Natural killer cell (primary cell): Measurements from ENCODE around the gene RNF13. TPM values are rescaled to one million over a fixed set of nuclear protein-coding genes. Genes with fewer than 3 reads are reported as not detected.
"Not testable (repeated sequence)": the region's sequence is repeated elsewhere in the genome, so short reads cannot be mapped to it uniquely, and the experiment has no call there.

Experiments
- ATAC-seq, 3 donors: fragments of 150-1000 bp in 2 of 3; fragments of 200-7000 bp in 1 of 3; cut with Tn5 transposase; 1 replicate in 1 of 3; 2 replicates in 2 of 3; pipeline ENCODE4 v1.10.0; 2021; ENCODE audit warnings: mild to moderate bottlenecking in 2 of 3, moderate library complexity in 2 of 3
- DNase-seq, 2 donors: peaks; one replicate each; pipeline versions ENCODE4 v3.0.0 to v3.0.0-alpha.2; 2013 to 2021; ENCODE audit warnings: mixed read lengths in 1 of 2
- H3K27ac ChIP-seq: one replicate; pipeline ENCODE4 v1.5.1; 2013; ENCODE audit warnings: mild to moderate bottlenecking, low read length
- H3K27me3 ChIP-seq: one replicate; pipeline ENCODE4 v1.6.1; 2013; ENCODE audit warnings: low read length; ENCODE audit not compliant: control insufficient read depth, insufficient read depth
- H3K36me3 ChIP-seq: one replicate; pipeline ENCODE4 v1.6.1; 2013; ENCODE audit warnings: low read length; ENCODE audit not compliant: control insufficient read depth, insufficient read depth
- H3K4me1 ChIP-seq: one replicate; pipeline ENCODE4 v1.6.1; 2013; ENCODE audit warnings: low read length; ENCODE audit not compliant: control insufficient read depth, insufficient read depth
- H3K4me3 ChIP-seq: one replicate; pipeline ENCODE4 v1.5.1; 2013; ENCODE audit warnings: low read length
- H3K9me3 ChIP-seq: one replicate; pipeline ENCODE4 v1.6.1; 2013; ENCODE audit warnings: low read length; ENCODE audit not compliant: control insufficient read depth, insufficient read depth
- H3K27ac Mint-ChIP-seq, 2 donors: one replicate each; pipeline ENCODE4 v1.8.0; 2022; ENCODE audit warnings: mild to moderate bottlenecking in 2 of 2, mixed read lengths in 2 of 2, moderate library complexity in 1 of 2
- H3K27me3 Mint-ChIP-seq, 2 donors: one replicate each; pipeline ENCODE4 v1.8.0; 2022; ENCODE audit warnings: low read depth in 2 of 2, mixed read lengths in 2 of 2
- H3K36me3 Mint-ChIP-seq: one replicate; pipeline ENCODE4 v1.8.0; 2022; ENCODE audit warnings: mixed read lengths
- H3K4me1 Mint-ChIP-seq, 2 donors: one replicate each; pipeline ENCODE4 v1.8.0; 2022; ENCODE audit warnings: mixed read lengths in 2 of 2
- H3K4me3 Mint-ChIP-seq: one replicate; pipeline ENCODE4 v1.8.0; 2022; ENCODE audit warnings: mild to moderate bottlenecking, moderate library complexity, mixed read lengths
- H3K9me3 Mint-ChIP-seq, 2 donors: one replicate each; pipeline ENCODE4 v1.8.0; 2022; ENCODE audit warnings: mixed read lengths in 2 of 2
- WGBS: methylation state at CpG from one replicate; pipeline ENCODE4 v1.1.7; 2013; ENCODE audit warnings: missing lambda C conversion rate; ENCODE audit not compliant: insufficient coverage; 5-methylcytosine and 5-hydroxymethylcytosine counted together
- intact Hi-C: fragments of 100-400 bp; cut with micrococcal nuclease; formaldehyde crosslinking; loops from one replicate; pipeline ENCODE4 v1.14.2; 2022
- total RNA-seq, 4 donors: library from RNA; stranded (reverse); fragments of 120-200 nt in 1 of 4; gene quantifications; one replicate each; pipeline versions ENCODE4 v1.2.3 to v1.2.4, GENCODE V29; 2013 to 2022
- TF ChIP-seq, protein P1 (sequence below): fragments of 200-600 bp; IDR thresholded peaks from one replicate; pipeline ENCODE4 v1.8.0; 2022; ENCODE audit warnings: antibody characterized with exemption

RNF13 gene
- total RNA-seq, 3 donors from 2014 or later (not counting 1 experiment from before 2014, with no cell fraction given): 57.4 to 69.7 (median 66.6) TPM

DNA sequence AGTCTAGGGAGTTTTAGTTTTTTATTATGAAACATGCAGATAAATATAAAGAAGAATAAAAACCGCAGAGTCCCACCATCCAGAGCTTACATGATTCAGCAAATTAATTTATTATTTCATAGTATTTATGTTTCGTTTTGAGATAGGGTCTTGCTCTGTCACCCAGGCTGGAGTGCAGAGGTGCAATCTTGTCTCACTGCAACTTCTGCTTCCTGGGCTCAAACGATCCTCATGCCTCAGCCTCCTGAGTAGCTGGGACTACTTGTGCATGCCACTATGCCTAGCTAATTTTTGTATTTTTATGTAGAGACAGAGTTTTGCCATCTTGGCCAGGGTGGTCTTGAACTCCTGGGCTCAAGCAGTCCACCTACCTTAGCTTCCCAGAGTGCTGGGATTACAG, 13.6 kb downstream of the RNF13 start:
- TF ChIP-seq, protein P1, sequence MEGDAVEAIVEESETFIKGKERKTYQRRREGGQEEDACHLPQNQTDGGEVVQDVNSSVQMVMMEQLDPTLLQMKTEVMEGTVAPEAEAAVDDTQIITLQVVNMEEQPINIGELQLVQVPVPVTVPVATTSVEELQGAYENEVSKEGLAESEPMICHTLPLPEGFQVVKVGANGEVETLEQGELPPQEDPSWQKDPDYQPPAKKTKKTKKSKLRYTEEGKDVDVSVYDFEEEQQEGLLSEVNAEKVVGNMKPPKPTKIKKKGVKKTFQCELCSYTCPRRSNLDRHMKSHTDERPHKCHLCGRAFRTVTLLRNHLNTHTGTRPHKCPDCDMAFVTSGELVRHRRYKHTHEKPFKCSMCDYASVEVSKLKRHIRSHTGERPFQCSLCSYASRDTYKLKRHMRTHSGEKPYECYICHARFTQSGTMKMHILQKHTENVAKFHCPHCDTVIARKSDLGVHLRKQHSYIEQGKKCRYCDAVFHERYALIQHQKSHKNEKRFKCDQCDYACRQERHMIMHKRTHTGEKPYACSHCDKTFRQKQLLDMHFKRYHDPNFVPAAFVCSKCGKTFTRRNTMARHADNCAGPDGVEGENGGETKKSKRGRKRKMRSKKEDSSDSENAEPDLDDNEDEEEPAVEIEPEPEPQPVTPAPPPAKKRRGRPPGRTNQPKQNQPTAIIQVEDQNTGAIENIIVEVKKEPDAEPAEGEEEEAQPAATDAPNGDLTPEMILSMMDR: no peak
- Mint-ChIP-seq H3K36me3 (peaks cover under 1% of the 10 kb centered on the region), H3K27ac (no peak overlapping the region), H3K9me3 (peaks cover 0 to 2% of the 10 kb centered on the region in 2 donors), H3K4me1 (peaks cover 33 to 54% of the 10 kb centered on the region in 2 donors), H3K4me3 (no peak overlapping the region), H3K27me3 (no peaks in the 10 kb centered on the region)
- intact Hi-C loops: no loop called here
- DNase-seq (no peak), ATAC-seq (no peak)
- Histone ChIP-seq H3K27ac (no peak overlapping the region), H3K27me3 (no peaks in the 10 kb centered on the region), H3K4me1 (no peaks in the 10 kb centered on the region), H3K4me3 (no peak overlapping the region), H3K36me3 (no peaks in the 10 kb centered on the region), H3K9me3 (peaks cover 10% of the 10 kb centered on the region)
- 75% methylated on average over 3 of the region's 3 CpGs for WGBS

DNA sequence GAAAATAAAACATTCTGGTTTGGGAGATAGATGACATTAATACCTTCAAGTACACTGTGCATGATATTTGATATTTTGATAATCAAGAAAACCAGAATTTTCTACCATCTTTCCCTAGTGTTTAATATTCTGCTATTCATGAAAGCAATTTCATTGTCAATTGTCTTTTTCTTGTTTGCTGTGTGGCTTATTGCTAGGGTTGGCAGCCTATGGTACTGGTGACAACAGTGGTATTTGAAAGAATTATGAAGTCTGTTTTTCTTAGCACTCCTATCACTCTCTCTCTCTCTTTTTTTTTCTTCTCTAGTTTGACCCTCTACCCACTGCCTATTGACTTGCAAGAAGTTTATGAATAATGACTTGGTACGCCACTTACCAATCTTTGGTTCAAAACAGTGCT, 15.4 kb downstream of the RNF13 start:
- Histone ChIP-seq H3K4me3 (no peak overlapping the region), H3K36me3 (no peaks in the 10 kb centered on the region), H3K9me3 (peaks cover 10% of the 10 kb centered on the region), H3K4me1 (no peaks in the 10 kb centered on the region), H3K27ac (no peak overlapping the region), H3K27me3 (no peaks in the 10 kb centered on the region)
- Mint-ChIP-seq H3K9me3 (peaks cover 0 to 2% of the 10 kb centered on the region in 2 donors), H3K27ac (no peak overlapping the region), H3K4me1 (peaks cover 23 to 42% of the 10 kb centered on the region in 2 donors), H3K36me3 (peaks cover 7% of the 10 kb centered on the region), H3K4me3 (no peak overlapping the region), H3K27me3 (no peaks in the 10 kb centered on the region)
- ATAC-seq (no peak), DNase-seq (no peak)
- WGBS: no CpG with 5 or more reads among the region's 1 CpG
- intact Hi-C loops: no loop called here
- TF ChIP-seq, protein P1: no peak

DNA sequence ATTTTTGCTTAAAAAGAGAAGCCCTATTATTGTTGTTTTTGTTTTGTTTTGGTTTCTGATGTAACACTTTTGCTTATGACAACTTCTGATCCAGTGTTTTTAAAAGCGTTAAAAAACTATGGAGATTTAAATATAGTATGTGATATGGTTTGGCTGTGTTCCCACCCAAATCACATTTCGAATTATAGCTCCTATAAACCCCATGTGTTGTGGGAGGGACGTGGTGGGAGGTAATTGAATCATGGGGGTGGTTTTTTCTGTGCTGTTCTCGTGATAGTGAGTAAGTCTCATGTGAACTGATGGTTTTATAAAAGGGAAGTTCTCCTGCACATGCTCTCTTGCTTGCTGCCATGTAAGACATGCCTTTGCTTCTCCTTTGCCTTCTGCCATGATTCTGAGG, 16.6 kb downstream of the RNF13 start:
- WGBS: 94% methylated on average over 2 of the region's 4 CpGs
- H3K4me1 ChIP-seq, H3K27me3 ChIP-seq, DNase-seq, H3K4me3 Mint-ChIP-seq, H3K36me3 ChIP-seq, ATAC-seq, intact Hi-C loops, H3K27ac ChIP-seq, H3K27ac Mint-ChIP-seq, H3K27me3 Mint-ChIP-seq, H3K4me3 ChIP-seq, H3K9me3 Mint-ChIP-seq: not testable (repeated sequence)
- peaks cover 20 to 35% of the 10 kb centered on the region in 2 donors for H3K4me1 Mint-ChIP-seq
- peaks cover 15% of the 10 kb centered on the region for H3K9me3 ChIP-seq
- H3K36me3 Mint-ChIP-seq: peaks cover 11% of the 10 kb centered on the region

DNA sequence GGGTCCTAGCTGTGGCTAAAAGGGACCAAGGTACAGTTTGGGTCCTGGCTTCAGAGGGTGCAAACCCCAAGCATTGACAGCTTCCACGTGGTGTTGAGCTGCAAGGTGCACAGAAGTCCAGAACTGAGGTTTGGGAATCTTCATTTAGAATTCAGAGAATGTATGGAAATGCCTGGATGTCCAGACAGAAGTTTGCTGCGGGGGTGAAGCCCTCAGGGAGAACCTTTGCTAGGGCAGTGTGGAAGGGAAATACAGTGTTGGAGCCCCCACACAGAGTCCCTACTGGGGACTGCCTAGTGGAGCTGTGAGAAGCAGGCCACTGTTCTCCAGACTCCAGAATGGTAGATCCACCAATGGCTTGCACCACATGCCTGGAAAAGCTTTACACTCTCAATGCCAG, 17.9 kb downstream of the RNF13 start:
- Histone ChIP-seq H3K27me3 (no peaks in the 10 kb centered on the region), H3K9me3 (peaks cover 15% of the 10 kb centered on the region), H3K4me3 (no peak overlapping the region), H3K27ac (no peak overlapping the region), H3K36me3 (no peaks in the 10 kb centered on the region), H3K4me1 (no peaks in the 10 kb centered on the region)
- 92% methylated on average over 2 of the region's 2 CpGs for WGBS
- Mint-ChIP-seq H3K36me3 (peaks cover 13% of the 10 kb centered on the region), H3K9me3 (peaks cover 0 to 4% of the 10 kb centered on the region in 2 donors), H3K4me1 (peaks cover 29 to 34% of the 10 kb centered on the region in 2 donors), H3K27ac (no peak overlapping the region), H3K4me3 (no peak overlapping the region), H3K27me3 (no peaks in the 10 kb centered on the region)
- ATAC-seq (no peak), DNase-seq (no peak)
- TF ChIP-seq, protein P1: no peak
- intact Hi-C loops: no loop called here
